HepG2 (cell line): Measurements from ENCODE around the gene AK9. TPM values are rescaled to one million over a fixed set of nuclear protein-coding genes. Genes with fewer than 3 reads are reported as not detected.

Source experiments
- ARID2 ChIP-seq: sonication (generic); formaldehyde crosslinking; IDR thresholded peaks from 2 replicates; pipeline ENCODE4 v1.8.1; 2022; ENCODE audit warnings: mild to moderate bottlenecking, missing genetic modification reagents, borderline replicate concordance
- ARNT2 ChIP-seq: sonication (generic); formaldehyde crosslinking; IDR thresholded peaks from 2 replicates; pipeline ENCODE4 v1.8.0; 2022; ENCODE audit warnings: mild to moderate bottlenecking, low read depth, missing genetic modification reagents, moderate library complexity
- BORCS8-MEF2B ChIP-seq: sonication (generic); formaldehyde crosslinking; IDR thresholded peaks from 2 replicates; pipeline ENCODE4 v1.8.0; 2022; ENCODE audit warnings: mild to moderate bottlenecking, missing genetic modification reagents
- CBX5 ChIP-seq: sonication (generic); formaldehyde crosslinking; IDR thresholded peaks from 2 replicates; pipeline ENCODE4 v1.4.0; 2020; ENCODE audit warnings: missing genetic modification reagents, borderline replicate concordance
- FOSL1 ChIP-seq: sonication (generic); formaldehyde crosslinking; IDR thresholded peaks from 2 replicates; pipeline ENCODE4 v1.9.0; 2021; ENCODE audit warnings: missing genetic modification reagents, borderline replicate concordance
- GPBP1L1 ChIP-seq: sonication (generic); formaldehyde crosslinking; IDR thresholded peaks from 2 replicates; pipeline ENCODE4 v1.5.0; 2020; ENCODE audit warnings: mild to moderate bottlenecking, missing genetic modification reagents
- GTF2F1 ChIP-seq: fragments of 150-350 bp; IDR thresholded peaks from 2 replicates; pipeline ENCODE4 v1.6.1; 2014; ENCODE audit warnings: low read length
- HNRNPLL ChIP-seq: fragments of 200-400 bp; formaldehyde crosslinking; IDR thresholded peaks from 2 replicates; pipeline ENCODE4 v1.6.1; 2017; ENCODE audit warnings: mild to moderate bottlenecking, low read depth, low read length; ENCODE audit not compliant: poor library complexity, severe bottlenecking
- IKZF1 ChIP-seq: fragments of 450-650 bp; IDR thresholded peaks from 2 replicates; pipeline ENCODE4 v1.7.1; 2016
- IRF2 ChIP-seq: IDR thresholded peaks from 2 replicates; pipeline ENCODE4 v1.6.1; 2018; ENCODE audit warnings: missing genetic modification reagents, missing compliant biosample characterization
- MIXL1 ChIP-seq: IDR thresholded peaks from 2 replicates; pipeline ENCODE4 v1.6.1; 2016
- NKX3-1 ChIP-seq: sonication (generic); formaldehyde crosslinking; IDR thresholded peaks from 2 replicates; pipeline ENCODE4 v1.5.0; 2020; ENCODE audit warnings: missing genetic modification reagents
- TBP ChIP-seq: sonication (generic); formaldehyde crosslinking; IDR thresholded peaks from 2 replicates; pipeline ENCODE4 v1.5.0; 2020; ENCODE audit warnings: missing genetic modification reagents
- TCF12 ChIP-seq, 2 experiments: fragments of 450-650 bp in 1 of 2; sonication (generic) in 1 of 2; formaldehyde crosslinking in 1 of 2; IDR thresholded peaks; 2 replicates each; pipeline versions ENCODE4 v1.6.1 to v1.8.0; 2017 to 2022; ENCODE audit warnings: antibody characterized with exemption in 1 of 2, mild to moderate bottlenecking in 1 of 2, missing genetic modification reagents in 1 of 2, moderate library complexity in 1 of 2
- TOE1 ChIP-seq: sonication (generic); formaldehyde crosslinking; IDR thresholded peaks from 2 replicates; pipeline ENCODE4 v1.4.0; 2020; ENCODE audit warnings: mild to moderate bottlenecking, missing genetic modification reagents
- ZNF136 ChIP-seq: sonication (generic); formaldehyde crosslinking; IDR thresholded peaks from 2 replicates; pipeline ENCODE4 v1.8.1; 2022; ENCODE audit warnings: low read depth, mild to moderate bottlenecking, moderate library complexity, missing genetic modification reagents
- ZNF142 ChIP-seq: sonication (generic); formaldehyde crosslinking; IDR thresholded peaks from 2 replicates; pipeline ENCODE4 v1.4.0; 2020; ENCODE audit warnings: missing genetic modification reagents
- ZNF841 ChIP-seq: sonication (generic); formaldehyde crosslinking; IDR thresholded peaks from 2 replicates; pipeline ENCODE4 v1.8.1; 2023; ENCODE audit warnings: missing genetic modification reagents, borderline replicate concordance
- polyA plus RNA-seq, 8 experiments: library from polyadenylated mRNA; depleted of rRNA in 3 of 8; stranded (reverse) in 7 of 8; unstranded in 1 of 8; fragments of >200 nt; fragmentation: Illumina TruSeq in 4 of 8; extraction: Trizol in 4 of 8; gene quantifications; 2 replicates each; pipeline versions ENCODE4 v1.2.1 to v1.2.3, GENCODE V29; 2011 to 2016; ENCODE audit warnings: low read depth in 4 of 8, missing spikeins in 1 of 8, mixed read lengths in 1 of 8; ENCODE audit not compliant: insufficient read depth in 1 of 8
- total RNA-seq, 5 experiments: library from RNA; depleted of rRNA; stranded (reverse); fragments of >200 nt; fragmentation: Illumina TruSeq; extraction: Trizol; gene quantifications; 2 replicates each; pipeline ENCODE4 v1.2.3, GENCODE V29; 2016; ENCODE audit warnings: low read depth in 1 of 5
- TF ChIP-seq, protein P1 (sequence below): IDR thresholded peaks from 2 replicates; pipeline ENCODE4 v1.6.1; 2018; ENCODE audit warnings: missing genetic modification reagents

The AK9 gene
- total and polyA plus RNA-seq, 2 of the 13 experiments (the other 11 are each of a cell fraction or from before 2014, with no cell fraction given) = 3.2 to 4.8 TPM

- TF ChIP-seq ZNF841 (CRISPR knock-in tag) = no peak
- TF ChIP-seq IRF2 (CRISPR knock-in tag) = no peak
- TF ChIP-seq MIXL1 = no peak
- TF ChIP-seq ARNT2 = peak; percentile 80; the same call in 1 of the 2 replicates
- peak; percentile 97 for TF ChIP-seq HNRNPLL
- TF ChIP-seq FOSL1 (CRISPR knock-in tag) = no peak
- TF ChIP-seq, protein P1, sequence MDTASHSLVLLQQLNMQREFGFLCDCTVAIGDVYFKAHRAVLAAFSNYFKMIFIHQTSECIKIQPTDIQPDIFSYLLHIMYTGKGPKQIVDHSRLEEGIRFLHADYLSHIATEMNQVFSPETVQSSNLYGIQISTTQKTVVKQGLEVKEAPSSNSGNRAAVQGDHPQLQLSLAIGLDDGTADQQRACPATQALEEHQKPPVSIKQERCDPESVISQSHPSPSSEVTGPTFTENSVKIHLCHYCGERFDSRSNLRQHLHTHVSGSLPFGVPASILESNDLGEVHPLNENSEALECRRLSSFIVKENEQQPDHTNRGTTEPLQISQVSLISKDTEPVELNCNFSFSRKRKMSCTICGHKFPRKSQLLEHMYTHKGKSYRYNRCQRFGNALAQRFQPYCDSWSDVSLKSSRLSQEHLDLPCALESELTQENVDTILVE (CRISPR knock-in tag) = no peak
- TF ChIP-seq BORCS8-MEF2B (CRISPR knock-in tag) = peak; percentile 82
- TF ChIP-seq NKX3-1 (CRISPR knock-in tag) = no peak
- no peak for TF ChIP-seq TCF12 (IDR thresholded peaks at IDR 0.05)
- TF ChIP-seq TCF12 (CRISPR knock-in tag; IDR thresholded peaks at IDR 0.05) = no peak
- TF ChIP-seq IKZF1 = no peak
- no peak for TF ChIP-seq ARID2 (CRISPR knock-in tag)
- no peak for TF ChIP-seq ZNF142 (CRISPR knock-in tag)
- no peak for TF ChIP-seq GPBP1L1
- TF ChIP-seq TBP (CRISPR knock-in tag) = no peak
- TF ChIP-seq GTF2F1 = no peak
- TF ChIP-seq TOE1 (CRISPR knock-in tag) = no peak
- TF ChIP-seq ZNF136 (CRISPR knock-in tag) = no peak
- TF ChIP-seq CBX5 (CRISPR knock-in tag) = no peak
Observed at GRCh38 chr6:109482905-109483734, 207.9 kb downstream of the AK9 start, which contains the start of gene ZBTB24 (continued).
